Panc1 (cell line): ENCODE measurements around the gene HPGDS. TPM values are rescaled to one million over a fixed set of nuclear protein-coding genes. Genes with fewer than 3 reads are reported as not detected.

ENCODE experiments used
- ATAC-seq: fragments of 200-7000 bp; cut with Tn5 transposase; 2 replicates; pipeline ENCODE4 v1.9.1; 2020; ENCODE audit warnings: mild to moderate bottlenecking, moderate library complexity
- BruUV-seq: library from RNA; stranded (reverse); fragments of 400-500 nt; replicated peaks from 2 replicates; lab custom pipeline; 2021; lab: Mats Ljungman, UMichigan
- CTCF ChIA-PET: fragments of 300-600 bp; sonication (Branson Sonifier 250); formaldehyde crosslinking; loops from one replicate; lab custom pipeline; 2022; ENCODE audit warnings: antibody characterized with exemption; lab: Charles Lee
- POLR2A ChIA-PET: fragments of 300-600 bp; sonication (Branson Sonifier 250); formaldehyde crosslinking; loops from one replicate; lab custom pipeline; 2022; ENCODE audit warnings: antibody characterized with exemption; lab: Charles Lee
- DNase-seq: peaks from one replicate; pipeline ENCODE4 v3.0.0-alpha.2; 2010; ENCODE audit warnings: low read depth, low spot score
- H3K27ac ChIP-seq: 2 replicates; pipeline ENCODE4 v1.5.1; 2011; ENCODE audit warnings: mild to moderate bottlenecking, low read length, inconsistent platforms
- H3K27me3 ChIP-seq: fragments of 200-500 bp; sonication (Bioruptor generic); 2 replicates; pipeline ENCODE4 v1.6.0; 2014; ENCODE audit warnings: low read length, inconsistent platforms; ENCODE audit not compliant: control insufficient read depth, insufficient read depth
- H3K36me3 ChIP-seq: fragments of 200-500 bp; sonication (Bioruptor generic); 2 replicates; pipeline ENCODE4 v1.5.1; 2014; ENCODE audit warnings: inconsistent platforms, mild to moderate bottlenecking, low read length, moderate library complexity; ENCODE audit not compliant: control insufficient read depth, insufficient read depth
- H3K4me1 ChIP-seq: 2 replicates; pipeline ENCODE4 v1.5.1; 2011; ENCODE audit warnings: inconsistent platforms, mild to moderate bottlenecking, low read length, moderate library complexity; ENCODE audit not compliant: control insufficient read depth, insufficient read depth
- H3K4me3 ChIP-seq, 2 experiments: 2 replicates each; pipeline ENCODE4 v1.5.1; 2011 to 2012; ENCODE audit warnings: low read depth in 2 of 2, low read length in 2 of 2, mild to moderate bottlenecking in 2 of 2, inconsistent platforms in 1 of 2, moderate library complexity in 1 of 2
- H3K9me3 ChIP-seq: fragments of 200-500 bp; sonication (Bioruptor generic); 2 replicates; pipeline ENCODE4 v1.5.1; 2014; ENCODE audit warnings: low read depth, mild to moderate bottlenecking, inconsistent platforms, low read length, moderate library complexity; ENCODE audit not compliant: control insufficient read depth, insufficient read depth
- POLR2AphosphoS5 ChIP-seq: IDR thresholded peaks from 2 replicates; pipeline ENCODE4 v1.6.1; 2012; ENCODE audit warnings: mild to moderate bottlenecking, low read depth, low read length, moderate library complexity
- SIN3A ChIP-seq: IDR thresholded peaks from 2 replicates; pipeline ENCODE4 v1.6.1; 2012; ENCODE audit warnings: low read depth, mild to moderate bottlenecking, low read length, moderate library complexity, borderline replicate concordance; ENCODE audit not compliant: insufficient read depth
- TCF7L2 ChIP-seq: IDR thresholded peaks from 2 replicates; pipeline ENCODE4 v1.6.1; 2011; ENCODE audit warnings: mild to moderate bottlenecking, low read depth, low read length, inconsistent platforms
- in situ Hi-C: cut with HindIII; loops from 2 replicates; pipeline ENCODE4 v1.10.0; 2016; ENCODE audit warnings: low sequenced_read_pairs, low pct_unique_long_range_greater_than_20kb
- intact Hi-C: fragments of 100-400 bp; cut with micrococcal nuclease; formaldehyde crosslinking; loops from one replicate; pipeline ENCODE4 v1.10.0; 2022; ENCODE audit not compliant: unreplicated experiment
- total RNA-seq: library from RNA; stranded (reverse); gene quantifications from one replicate; pipeline ENCODE4 v1.2.1, GENCODE V29; 2021; ENCODE audit not compliant: unreplicated experiment
- TF ChIP-seq, protein P1 (sequence below): fragments of 450-650 bp; IDR thresholded peaks from 2 replicates; pipeline ENCODE4 v1.5.1; 2017; ENCODE audit warnings: mild to moderate bottlenecking
- TF ChIP-seq, protein P2 (sequence below), 2 experiments: IDR thresholded peaks; 2 replicates each; pipeline ENCODE4 v1.6.1; 2011 to 2012; ENCODE audit warnings: low read depth in 2 of 2, control low read depth in 1 of 2, low read length in 1 of 2, mild to moderate bottlenecking in 1 of 2, moderate library complexity in 1 of 2; ENCODE audit not compliant: insufficient read depth in 1 of 2

HPGDS gene
- total RNA-seq, 1 experiment from 2014 or later, result not detected

DNA sequence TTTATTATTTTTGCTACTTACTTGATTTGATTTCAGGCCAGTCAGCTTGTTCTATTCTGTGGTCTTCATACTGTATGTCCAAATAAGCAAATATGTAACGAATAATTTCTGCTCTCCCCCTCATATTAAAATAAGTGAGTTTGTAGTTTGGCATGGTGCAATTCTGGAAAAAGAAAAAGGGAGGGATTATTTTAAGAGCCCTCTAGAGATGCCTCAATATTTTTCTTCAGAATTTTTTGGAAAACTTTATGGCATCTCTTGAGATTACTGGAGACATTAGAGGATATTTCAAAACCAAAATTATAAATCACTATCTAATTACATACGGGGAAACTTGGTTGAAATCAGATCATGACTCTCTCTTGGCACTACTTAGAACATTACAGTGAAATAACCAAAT, 8.2 kb downstream of the HPGDS start:
- TF ChIP-seq SIN3A (no peak), POLR2AphosphoS5 (no peak)
- TF ChIP-seq, protein P1, sequence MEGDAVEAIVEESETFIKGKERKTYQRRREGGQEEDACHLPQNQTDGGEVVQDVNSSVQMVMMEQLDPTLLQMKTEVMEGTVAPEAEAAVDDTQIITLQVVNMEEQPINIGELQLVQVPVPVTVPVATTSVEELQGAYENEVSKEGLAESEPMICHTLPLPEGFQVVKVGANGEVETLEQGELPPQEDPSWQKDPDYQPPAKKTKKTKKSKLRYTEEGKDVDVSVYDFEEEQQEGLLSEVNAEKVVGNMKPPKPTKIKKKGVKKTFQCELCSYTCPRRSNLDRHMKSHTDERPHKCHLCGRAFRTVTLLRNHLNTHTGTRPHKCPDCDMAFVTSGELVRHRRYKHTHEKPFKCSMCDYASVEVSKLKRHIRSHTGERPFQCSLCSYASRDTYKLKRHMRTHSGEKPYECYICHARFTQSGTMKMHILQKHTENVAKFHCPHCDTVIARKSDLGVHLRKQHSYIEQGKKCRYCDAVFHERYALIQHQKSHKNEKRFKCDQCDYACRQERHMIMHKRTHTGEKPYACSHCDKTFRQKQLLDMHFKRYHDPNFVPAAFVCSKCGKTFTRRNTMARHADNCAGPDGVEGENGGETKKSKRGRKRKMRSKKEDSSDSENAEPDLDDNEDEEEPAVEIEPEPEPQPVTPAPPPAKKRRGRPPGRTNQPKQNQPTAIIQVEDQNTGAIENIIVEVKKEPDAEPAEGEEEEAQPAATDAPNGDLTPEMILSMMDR, result no peak
- Histone ChIP-seq H3K36me3 (no peaks in the 10 kb centered on the region), H3K4me1 (no peaks in the 10 kb centered on the region), H3K27ac (no peak overlapping the region), H3K4me3 (no peak overlapping the region), H3K27me3 (no peaks in the 10 kb centered on the region), H3K9me3 (no peaks in the 10 kb centered on the region)
- DNase-seq (no peak), ATAC-seq (no peak)
- intact Hi-C loops, result no loop called here
- no TSS peak for BruUV-seq
- ChIA-PET POLR2A (no interaction called here), CTCF (no interaction called here)
- in situ Hi-C loops, result no loop called here

DNA sequence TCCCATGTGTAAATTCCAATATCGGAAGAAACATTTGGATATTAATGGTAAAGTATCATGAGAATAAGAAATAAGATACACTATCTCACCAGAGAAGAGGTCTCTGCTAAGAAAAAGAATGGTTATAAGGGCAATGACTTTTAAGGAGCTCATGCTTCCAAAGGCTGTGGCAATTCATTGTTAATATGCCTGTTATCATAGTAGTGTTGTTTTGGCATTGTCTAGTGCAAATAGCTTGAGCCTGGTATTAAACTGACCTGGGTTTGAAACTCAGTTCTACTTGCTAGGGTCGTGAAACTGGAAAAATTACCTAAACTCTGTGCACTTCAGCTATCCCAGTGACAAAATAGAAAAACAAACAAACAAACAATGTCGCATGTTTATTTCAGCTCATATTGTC, 8.8 kb downstream of the HPGDS start:
- no peak for ATAC-seq
- intact Hi-C loops, result no loop called here

More for the DNA sequence above, 8.8 kb downstream of the HPGDS start:
- Histone ChIP-seq H3K36me3 (no peaks in the 10 kb centered on the region), H3K27me3 (no peaks in the 10 kb centered on the region), H3K4me3 (no peak overlapping the region), H3K9me3 (no peaks in the 10 kb centered on the region), H3K27ac (no peak overlapping the region), H3K4me1 (no peaks in the 10 kb centered on the region)
- TF ChIP-seq SIN3A (no peak), POLR2AphosphoS5 (no peak), TCF7L2 (no peak)
- TF ChIP-seq, protein P2, sequence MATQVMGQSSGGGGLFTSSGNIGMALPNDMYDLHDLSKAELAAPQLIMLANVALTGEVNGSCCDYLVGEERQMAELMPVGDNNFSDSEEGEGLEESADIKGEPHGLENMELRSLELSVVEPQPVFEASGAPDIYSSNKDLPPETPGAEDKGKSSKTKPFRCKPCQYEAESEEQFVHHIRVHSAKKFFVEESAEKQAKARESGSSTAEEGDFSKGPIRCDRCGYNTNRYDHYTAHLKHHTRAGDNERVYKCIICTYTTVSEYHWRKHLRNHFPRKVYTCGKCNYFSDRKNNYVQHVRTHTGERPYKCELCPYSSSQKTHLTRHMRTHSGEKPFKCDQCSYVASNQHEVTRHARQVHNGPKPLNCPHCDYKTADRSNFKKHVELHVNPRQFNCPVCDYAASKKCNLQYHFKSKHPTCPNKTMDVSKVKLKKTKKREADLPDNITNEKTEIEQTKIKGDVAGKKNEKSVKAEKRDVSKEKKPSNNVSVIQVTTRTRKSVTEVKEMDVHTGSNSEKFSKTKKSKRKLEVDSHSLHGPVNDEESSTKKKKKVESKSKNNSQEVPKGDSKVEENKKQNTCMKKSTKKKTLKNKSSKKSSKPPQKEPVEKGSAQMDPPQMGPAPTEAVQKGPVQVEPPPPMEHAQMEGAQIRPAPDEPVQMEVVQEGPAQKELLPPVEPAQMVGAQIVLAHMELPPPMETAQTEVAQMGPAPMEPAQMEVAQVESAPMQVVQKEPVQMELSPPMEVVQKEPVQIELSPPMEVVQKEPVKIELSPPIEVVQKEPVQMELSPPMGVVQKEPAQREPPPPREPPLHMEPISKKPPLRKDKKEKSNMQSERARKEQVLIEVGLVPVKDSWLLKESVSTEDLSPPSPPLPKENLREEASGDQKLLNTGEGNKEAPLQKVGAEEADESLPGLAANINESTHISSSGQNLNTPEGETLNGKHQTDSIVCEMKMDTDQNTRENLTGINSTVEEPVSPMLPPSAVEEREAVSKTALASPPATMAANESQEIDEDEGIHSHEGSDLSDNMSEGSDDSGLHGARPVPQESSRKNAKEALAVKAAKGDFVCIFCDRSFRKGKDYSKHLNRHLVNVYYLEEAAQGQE (IDR thresholded peaks at IDR 0.05; ENCODE audit: insufficient read depth in 1 of 2, low read depth in 2 of 2, low read length in 1 of 2), result no peak
- TF ChIP-seq, protein P1, result no peak
- BruUV-seq, result no TSS peak
- ChIA-PET POLR2A (no interaction called here), CTCF (no interaction called here)
- no peak for DNase-seq
- in situ Hi-C loops, result no loop called here
